Activated naive CD8-positive, alpha-beta T cell treated with anti-CD3 and anti-CD28 coated beads, Interleukin-2, amount 10 ng/mL, durations not matched to agents 7 days and 5 days (primary cell): Measurements from ENCODE around the gene EIF3D. TPM values are rescaled to one million over a fixed set of nuclear protein-coding genes. Genes with fewer than 3 reads are reported as not detected.

Source experiments
- ATAC-seq: fragments of 150-1000 bp; cut with Tn5 transposase; one replicate; pipeline ENCODE4 v1.10.0; 2021; ENCODE audit warnings: low read depth, moderate library complexity
- POLR2A ChIA-PET: fragments of 350-600 bp; sonication (Branson Sonifier 250); formaldehyde crosslinking; loops from one replicate; lab custom pipeline; 2021; ENCODE audit warnings: antibody characterized with exemption; lab: Charles Lee
- DNase-seq: peaks from one replicate; pipeline ENCODE4 v3.0.0; 2021
- H3K27ac Mint-ChIP-seq: one replicate; pipeline ENCODE4 v1.8.0; 2022; ENCODE audit warnings: mild to moderate bottlenecking, mixed read lengths
- H3K27me3 Mint-ChIP-seq: one replicate; pipeline ENCODE4 v1.8.0; 2022; ENCODE audit warnings: mild to moderate bottlenecking, moderate library complexity, mixed read lengths
- H3K36me3 Mint-ChIP-seq: one replicate; pipeline ENCODE4 v1.8.0; 2021; ENCODE audit warnings: mild to moderate bottlenecking, mixed read lengths
- H3K4me1 Mint-ChIP-seq: one replicate; pipeline ENCODE4 v1.8.0; 2021; ENCODE audit warnings: mixed read lengths
- H3K4me3 Mint-ChIP-seq: one replicate; pipeline ENCODE4 v1.8.0; 2022; ENCODE audit warnings: mild to moderate bottlenecking, moderate library complexity, mixed read lengths
- H3K9me3 Mint-ChIP-seq: one replicate; pipeline ENCODE4 v1.8.0; 2021; ENCODE audit warnings: mixed read lengths
- total RNA-seq, 2 experiments: library from RNA; stranded (reverse); gene quantifications; one replicate each; pipeline ENCODE4 v1.2.3, GENCODE V29; 2021

The EIF3D gene
- total RNA-seq, result 100 to 1,000 TPM; 198 to 203 TPM

- ATAC-seq (peak; percentile 97), DNase-seq (peak; percentile 97)
- H3K4me3 Mint-ChIP-seq, result peak within 1 kb of the TSS; percentile 95
- peaks cover 3% of the 10 kb centered on the region for H3K9me3 Mint-ChIP-seq
- peaks cover 15% of the 10 kb centered on the region for H3K4me1 Mint-ChIP-seq
- H3K27me3 Mint-ChIP-seq, result no peaks in the 10 kb centered on the region
- H3K27ac Mint-ChIP-seq, result peak within 1 kb of the TSS; percentile 100
- POLR2A ChIA-PET, result interaction anchor here (0.6 to 3.6 kb wide), 19 partner anchors 9 to 771 kb away, joined by 3 to 24 read pairs (median 4); partner anchors contain the start of genes FOXRED2, IFT27 and TXN2
- peaks cover 21% of the 10 kb centered on the region for H3K36me3 Mint-ChIP-seq
These were observed at the start of gene EIF3D for GRCh38 chr22:36528795-36529751. Gene EIF3D, minus strand, starts transcription at chr22:36529166. Its CDS starts 3,045 bp downstream, at chr22:36526121.

GRCh38 chr22:36578619-36579018 lies 49.7 kb upstream of the EIF3D start:
- Mint-ChIP-seq H3K27me3 (peaks cover under 1% of the 10 kb centered on the region), H3K27ac (no peak overlapping the region), H3K4me1 (no peaks in the 10 kb centered on the region), H3K4me3 (no peak overlapping the region), H3K36me3 (no peaks in the 10 kb centered on the region), H3K9me3 (no peaks in the 10 kb centered on the region)
- ATAC-seq, result no peak
- DNase-seq, result no peak
- POLR2A ChIA-PET, result no interaction called here

DNA sequence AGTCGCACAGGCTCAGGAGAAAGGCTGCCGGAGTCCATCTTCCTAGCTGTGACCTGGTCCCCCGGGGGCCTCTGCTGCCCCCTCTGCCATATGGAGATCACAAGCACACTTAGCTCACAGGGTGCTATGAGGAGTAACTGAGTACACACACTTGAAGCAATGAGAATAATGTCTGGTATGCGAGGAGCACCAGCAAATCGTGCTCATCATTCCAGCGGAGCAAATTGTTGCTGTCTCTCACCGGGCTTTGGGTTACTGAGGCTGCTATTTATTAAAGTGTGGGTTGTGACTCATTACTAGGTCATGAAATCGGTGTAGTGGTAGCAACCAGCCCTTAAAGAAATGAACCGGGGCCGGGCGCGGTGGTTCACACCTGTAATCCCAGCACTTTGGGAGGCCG lies 48.1 kb upstream of the EIF3D start:
- no peaks in the 10 kb centered on the region for H3K36me3 Mint-ChIP-seq
- no peaks in the 10 kb centered on the region for H3K27me3 Mint-ChIP-seq
- no peaks in the 10 kb centered on the region for H3K9me3 Mint-ChIP-seq
- no peak for DNase-seq
- no peak for ATAC-seq
- no peak overlapping the region for H3K4me3 Mint-ChIP-seq
- POLR2A ChIA-PET, result no interaction called here
- H3K27ac Mint-ChIP-seq, result no peak overlapping the region
- no peaks in the 10 kb centered on the region for H3K4me1 Mint-ChIP-seq

DNA sequence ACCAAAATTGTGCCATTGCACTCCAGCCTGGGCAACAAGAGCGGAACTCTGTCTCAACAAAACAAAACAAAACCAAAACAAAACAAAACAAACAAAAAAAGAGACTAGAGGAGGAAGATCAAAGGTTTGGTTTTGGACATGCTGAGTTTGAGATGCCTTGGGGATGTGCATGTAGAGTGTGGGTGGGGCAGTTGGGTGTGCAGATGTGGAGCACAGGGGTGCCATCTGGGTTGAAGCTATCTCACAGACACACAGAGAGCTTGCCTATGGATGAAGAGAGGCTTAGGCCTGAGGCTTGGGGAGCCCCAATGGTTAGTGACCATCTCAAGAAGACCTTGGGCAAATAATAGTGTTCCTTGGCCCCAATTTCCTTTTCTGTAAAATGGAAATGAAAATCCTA lies 45.8 kb upstream of the EIF3D start:
- Mint-ChIP-seq H3K27ac (no peak overlapping the region), H3K4me1 (no peaks in the 10 kb centered on the region), H3K36me3 (no peaks in the 10 kb centered on the region), H3K9me3 (no peaks in the 10 kb centered on the region), H3K27me3 (no peaks in the 10 kb centered on the region), H3K4me3 (no peak overlapping the region)
- ATAC-seq (no peak), DNase-seq (no peak)
- POLR2A ChIA-PET, result no interaction called here

DNA sequence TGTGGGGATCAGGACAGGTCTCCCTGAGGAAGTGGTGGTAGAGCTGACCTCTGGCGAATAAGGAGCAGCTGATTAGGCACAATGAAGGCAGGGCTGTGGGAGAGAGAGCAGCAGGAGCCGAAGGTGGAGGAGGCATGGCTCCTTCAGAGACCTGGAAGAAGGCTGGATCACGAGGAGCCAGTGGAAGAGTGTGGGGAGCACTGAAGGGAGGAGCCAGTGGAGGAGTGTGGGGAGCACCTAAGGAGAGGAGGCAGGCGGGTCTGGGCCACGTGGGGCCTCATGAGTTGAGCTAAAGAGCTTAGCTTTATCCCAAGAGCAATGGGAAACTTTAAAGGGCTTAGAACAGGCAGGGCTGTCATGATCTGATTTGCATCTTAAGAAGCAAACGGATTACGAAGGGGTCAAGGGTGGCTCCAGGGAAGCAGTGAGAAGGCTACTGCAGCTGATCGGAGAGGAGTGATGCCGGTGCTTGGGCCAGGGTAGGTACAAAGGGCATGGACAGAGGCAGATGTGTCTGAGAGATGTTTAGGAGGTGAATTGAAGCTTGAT lies 44.9 kb upstream of the EIF3D start:
- no peak overlapping the region for H3K4me3 Mint-ChIP-seq
- no peak overlapping the region for H3K27ac Mint-ChIP-seq
- H3K4me1 Mint-ChIP-seq, result no peaks in the 10 kb centered on the region
- H3K36me3 Mint-ChIP-seq, result no peaks in the 10 kb centered on the region
- POLR2A ChIA-PET, result no interaction called here
- H3K27me3 Mint-ChIP-seq, result no peaks in the 10 kb centered on the region
- DNase-seq (no peak), ATAC-seq (no peak)
- H3K9me3 Mint-ChIP-seq, result no peaks in the 10 kb centered on the region

DNA sequence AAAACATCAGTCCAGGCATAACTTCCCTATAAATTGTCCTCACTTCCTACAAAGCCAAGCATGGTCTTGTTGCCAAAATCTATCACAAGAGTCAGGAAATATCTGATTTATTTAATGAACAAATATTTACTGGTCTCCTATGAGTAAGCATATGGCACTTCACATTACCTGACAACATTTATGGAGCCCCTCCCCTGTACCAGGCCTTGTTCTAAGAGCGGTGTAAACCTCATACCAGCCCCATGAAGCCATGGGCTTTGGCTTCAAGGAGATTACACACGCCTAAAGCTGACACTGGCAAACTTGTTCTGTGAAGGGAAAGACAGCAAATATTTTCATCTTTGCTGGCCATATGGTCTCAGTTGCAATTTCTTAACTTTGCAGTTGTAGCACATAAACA lies 43.0 kb upstream of the EIF3D start:
- no peaks in the 10 kb centered on the region for H3K9me3 Mint-ChIP-seq
- no peak overlapping the region for H3K27ac Mint-ChIP-seq
- ATAC-seq (no peak), DNase-seq (no peak)
- no peaks in the 10 kb centered on the region for H3K4me1 Mint-ChIP-seq
- peaks cover 6% of the 10 kb centered on the region for H3K27me3 Mint-ChIP-seq
- no peaks in the 10 kb centered on the region for H3K36me3 Mint-ChIP-seq
- no peak overlapping the region for H3K4me3 Mint-ChIP-seq
- POLR2A ChIA-PET, result no interaction called here

DNA sequence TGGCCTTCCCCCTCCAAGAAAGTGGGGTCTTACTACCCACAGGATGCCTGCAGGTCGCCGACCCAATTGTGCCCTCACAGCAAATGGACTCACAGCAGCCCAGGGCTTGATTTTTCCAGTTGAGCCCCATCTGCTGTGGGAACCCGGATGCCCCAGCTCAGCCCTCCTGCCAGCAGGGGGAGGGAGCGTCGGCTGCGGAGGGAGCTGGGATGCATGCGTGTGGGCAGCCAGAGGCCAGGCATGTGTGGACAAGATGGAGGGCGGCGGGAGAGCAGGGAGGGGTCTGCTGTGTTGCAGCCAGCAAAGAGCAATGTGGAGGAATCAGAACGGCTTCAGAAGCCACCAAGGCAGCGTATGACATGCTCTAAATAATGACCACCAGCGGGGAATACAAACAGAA lies 41.0 kb upstream of the EIF3D start:
- no peak overlapping the region for H3K4me3 Mint-ChIP-seq
- H3K27ac Mint-ChIP-seq, result no peak overlapping the region
- DNase-seq (no peak), ATAC-seq (no peak)
- H3K9me3 Mint-ChIP-seq, result no peaks in the 10 kb centered on the region
- no peaks in the 10 kb centered on the region for H3K36me3 Mint-ChIP-seq
- H3K4me1 Mint-ChIP-seq, result peaks cover 1% of the 10 kb centered on the region
- peaks cover 17% of the 10 kb centered on the region for H3K27me3 Mint-ChIP-seq
- POLR2A ChIA-PET, result interaction anchor here (0.7 kb wide), 1 partner anchor 41 kb away, joined by 3 read pairs; the partner anchor contains the start of gene EIF3D

- Mint-ChIP-seq H3K4me1 (peaks cover 1% of the 10 kb centered on the region), H3K4me3 (no peak overlapping the region), H3K27me3 (peaks cover 27% of the 10 kb centered on the region), H3K36me3 (no peaks in the 10 kb centered on the region), H3K27ac (no peak overlapping the region), H3K9me3 (no peaks in the 10 kb centered on the region)
- POLR2A ChIA-PET, result no interaction called here
- DNase-seq (no peak), ATAC-seq (no peak)
These were observed 39.9 kb upstream of the EIF3D start for GRCh38 chr22:36568846-36569245.

DNA sequence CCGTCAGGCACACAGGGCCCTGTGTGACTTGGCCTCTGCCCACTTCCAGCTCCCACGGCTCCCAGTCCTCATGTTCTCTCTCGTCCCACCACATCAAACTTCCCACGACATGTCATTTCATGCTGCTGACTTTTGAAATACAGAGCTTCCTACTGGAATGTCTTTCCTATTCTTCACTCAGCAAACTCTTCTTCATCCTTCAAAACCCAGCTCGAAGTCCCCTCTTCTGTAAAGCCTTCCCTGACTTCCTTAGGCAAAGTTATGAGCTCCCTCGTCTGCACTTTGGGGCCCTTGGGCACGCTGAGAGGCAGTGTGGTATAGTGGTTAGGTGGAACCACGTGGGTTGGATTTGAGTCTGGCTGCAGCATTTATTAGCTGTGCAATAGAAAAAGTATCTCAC lies 37.8 kb upstream of the EIF3D start:
- no peak overlapping the region for H3K27ac Mint-ChIP-seq

GRCh38 chr22:36565686-36566085 lies 36.7 kb upstream of the EIF3D start:
- POLR2A ChIA-PET, result no interaction called here
- H3K4me1 Mint-ChIP-seq, result peaks cover 1% of the 10 kb centered on the region
- H3K36me3 Mint-ChIP-seq, result no peaks in the 10 kb centered on the region
- no peak for DNase-seq
- ATAC-seq, result no peak
- no peaks in the 10 kb centered on the region for H3K9me3 Mint-ChIP-seq
- H3K27ac Mint-ChIP-seq, result no peak overlapping the region
- H3K27me3 Mint-ChIP-seq, result peaks cover 35% of the 10 kb centered on the region
- no peak overlapping the region for H3K4me3 Mint-ChIP-seq

More for the DNA sequence above, 37.8 kb upstream of the EIF3D start:
- Mint-ChIP-seq H3K9me3 (no peaks in the 10 kb centered on the region), H3K4me1 (peaks cover 1% of the 10 kb centered on the region), H3K36me3 (no peaks in the 10 kb centered on the region), H3K27me3 (peaks cover 34% of the 10 kb centered on the region), H3K4me3 (no peak overlapping the region)
- POLR2A ChIA-PET, result interaction anchor here (1.0 kb wide), 1 partner anchor 14 kb away, joined by 4 read pairs; no protein-coding TSS in a partner anchor
- no peak for DNase-seq
- ATAC-seq, result no peak

GRCh38 chr22:36565159-36565507 lies 36.2 kb upstream of the EIF3D start:
- H3K9me3 Mint-ChIP-seq, result no peaks in the 10 kb centered on the region
- H3K36me3 Mint-ChIP-seq, result no peaks in the 10 kb centered on the region
- peaks cover 38% of the 10 kb centered on the region for H3K27me3 Mint-ChIP-seq
- DNase-seq (no peak), ATAC-seq (no peak)
- POLR2A ChIA-PET, result no interaction called here
- no peak overlapping the region for H3K27ac Mint-ChIP-seq
- no peak overlapping the region for H3K4me3 Mint-ChIP-seq
- H3K4me1 Mint-ChIP-seq, result peaks cover 1% of the 10 kb centered on the region

GRCh38 chr22:36564422-36565158 lies 35.6 kb upstream of the EIF3D start:
- Mint-ChIP-seq H3K36me3 (no peaks in the 10 kb centered on the region), H3K9me3 (no peaks in the 10 kb centered on the region), H3K27ac (no peak overlapping the region), H3K4me1 (peaks cover 1% of the 10 kb centered on the region), H3K4me3 (no peak overlapping the region), H3K27me3 (peaks cover 40% of the 10 kb centered on the region)
- ATAC-seq (no peak), DNase-seq (no peak)
- POLR2A ChIA-PET, result no interaction called here

DNA sequence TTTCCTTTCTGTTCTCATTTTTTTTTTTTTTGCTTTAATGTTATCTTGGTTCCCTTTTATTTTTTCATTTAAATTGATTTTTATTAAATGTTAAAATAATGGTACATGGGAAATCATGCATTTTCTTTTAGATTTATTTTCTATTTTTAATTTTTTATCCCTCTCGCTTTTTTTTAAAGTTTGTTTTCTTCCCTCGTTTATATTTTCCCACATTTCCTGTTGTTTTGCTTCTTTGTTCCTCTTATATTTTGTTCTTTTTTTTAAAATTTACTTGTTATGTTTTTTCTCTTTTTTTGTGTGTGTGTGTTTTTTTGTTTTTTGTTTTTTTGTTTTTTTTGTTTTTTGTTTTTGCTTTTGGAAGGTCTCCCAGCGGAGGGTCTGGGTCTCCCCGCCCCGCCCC lies 34.9 kb upstream of the EIF3D start:
- POLR2A ChIA-PET, result no interaction called here
- Mint-ChIP-seq H3K27me3 (peaks cover 40% of the 10 kb centered on the region), H3K36me3 (no peaks in the 10 kb centered on the region), H3K4me1 (peaks cover 1% of the 10 kb centered on the region), H3K27ac (no peak overlapping the region), H3K9me3 (no peaks in the 10 kb centered on the region), H3K4me3 (no peak overlapping the region)
- ATAC-seq (no peak), DNase-seq (no peak)
